ENCODE results near the gene SATB2.

SATB2 gene

DNA sequence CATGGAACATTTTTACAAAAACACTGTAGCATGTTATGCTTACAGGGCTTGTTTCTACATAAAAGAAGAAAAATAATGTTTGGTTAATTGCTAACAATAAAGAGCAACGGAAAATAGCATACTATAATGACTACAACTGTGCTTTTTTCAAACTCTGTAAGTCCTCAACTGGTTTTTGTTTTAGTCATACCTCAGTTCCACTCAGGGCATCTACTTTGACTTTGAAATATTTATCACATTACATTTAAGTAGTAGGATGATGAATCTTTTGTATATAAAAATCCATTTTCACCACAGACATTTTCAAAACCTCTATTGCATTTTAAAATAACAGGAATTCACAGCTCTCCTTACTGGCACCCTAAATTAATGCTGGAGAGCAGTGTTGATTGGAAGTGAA, 8.3 kb downstream of the SATB2 start:
- no peak overlapping the region for H3K27ac ChIP-seq

DNA sequence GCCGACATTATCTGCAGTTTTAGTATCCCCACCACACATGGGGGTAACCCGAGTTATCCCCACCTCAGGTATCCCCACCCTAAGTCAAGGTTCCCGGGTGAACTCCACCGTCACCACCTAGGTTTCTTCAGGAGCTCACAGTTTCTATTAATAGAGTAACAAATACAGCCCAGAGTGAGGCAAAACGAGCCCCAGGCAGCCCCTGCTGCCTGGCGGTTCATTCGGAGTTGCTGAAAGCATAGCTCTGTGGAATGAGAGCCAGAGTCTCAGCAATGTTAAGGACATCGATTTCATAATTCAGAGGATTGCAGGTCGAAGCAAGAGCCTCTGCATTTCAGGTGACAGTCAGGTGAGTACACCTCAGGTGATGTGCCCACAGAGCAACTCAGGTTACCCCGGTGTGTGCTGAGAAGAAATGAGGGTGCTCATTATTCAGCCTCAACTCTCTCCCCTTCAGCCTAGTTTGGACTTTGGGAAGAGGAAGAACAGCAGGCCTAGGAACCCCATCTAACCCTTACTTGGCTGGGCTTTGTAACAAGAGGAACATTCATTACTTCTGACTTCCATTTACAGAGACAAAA, 10.7 kb downstream of the SATB2 start:
- H3K27ac ChIP-seq, result no peak overlapping the region
- TF ChIP-seq ZFX (IDR thresholded peaks at IDR 0.05; ENCODE audit: borderline replicate concordance), result no peak
- TF ChIP-seq, protein P1, sequence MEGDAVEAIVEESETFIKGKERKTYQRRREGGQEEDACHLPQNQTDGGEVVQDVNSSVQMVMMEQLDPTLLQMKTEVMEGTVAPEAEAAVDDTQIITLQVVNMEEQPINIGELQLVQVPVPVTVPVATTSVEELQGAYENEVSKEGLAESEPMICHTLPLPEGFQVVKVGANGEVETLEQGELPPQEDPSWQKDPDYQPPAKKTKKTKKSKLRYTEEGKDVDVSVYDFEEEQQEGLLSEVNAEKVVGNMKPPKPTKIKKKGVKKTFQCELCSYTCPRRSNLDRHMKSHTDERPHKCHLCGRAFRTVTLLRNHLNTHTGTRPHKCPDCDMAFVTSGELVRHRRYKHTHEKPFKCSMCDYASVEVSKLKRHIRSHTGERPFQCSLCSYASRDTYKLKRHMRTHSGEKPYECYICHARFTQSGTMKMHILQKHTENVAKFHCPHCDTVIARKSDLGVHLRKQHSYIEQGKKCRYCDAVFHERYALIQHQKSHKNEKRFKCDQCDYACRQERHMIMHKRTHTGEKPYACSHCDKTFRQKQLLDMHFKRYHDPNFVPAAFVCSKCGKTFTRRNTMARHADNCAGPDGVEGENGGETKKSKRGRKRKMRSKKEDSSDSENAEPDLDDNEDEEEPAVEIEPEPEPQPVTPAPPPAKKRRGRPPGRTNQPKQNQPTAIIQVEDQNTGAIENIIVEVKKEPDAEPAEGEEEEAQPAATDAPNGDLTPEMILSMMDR (IDR thresholded peaks at IDR 0.05), result no peak

More for the DNA sequence above, 8.3 kb downstream of the SATB2 start:
- TF ChIP-seq ZFX (IDR thresholded peaks at IDR 0.05; ENCODE audit: borderline replicate concordance), result no peak
- TF ChIP-seq, protein P1 (IDR thresholded peaks at IDR 0.05), result no peak

DNA sequence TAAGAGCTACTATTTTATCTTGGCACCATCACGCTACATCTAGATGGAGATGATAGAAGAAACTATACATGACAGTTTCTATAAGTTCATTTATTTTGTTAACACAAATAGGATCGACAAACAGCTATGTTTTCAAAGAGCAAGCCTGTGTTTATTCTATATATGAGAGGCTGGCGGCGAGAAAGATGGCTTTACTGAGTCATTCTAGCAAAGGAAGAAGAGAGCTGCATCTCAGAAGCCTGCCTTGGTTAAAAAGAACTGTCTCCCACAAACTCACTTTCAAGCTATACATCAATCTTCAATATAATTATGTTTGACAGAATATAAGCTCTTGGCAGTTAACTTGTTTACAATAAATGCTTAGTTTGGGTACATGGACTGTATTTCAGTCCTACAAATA, 13.0 kb downstream of the SATB2 start:
- TF ChIP-seq, protein P1 (IDR thresholded peaks at IDR 0.05), result no peak
- TF ChIP-seq ZFX (IDR thresholded peaks at IDR 0.05; ENCODE audit: borderline replicate concordance), result no peak
- H3K27ac ChIP-seq, result no peak overlapping the region

DNA sequence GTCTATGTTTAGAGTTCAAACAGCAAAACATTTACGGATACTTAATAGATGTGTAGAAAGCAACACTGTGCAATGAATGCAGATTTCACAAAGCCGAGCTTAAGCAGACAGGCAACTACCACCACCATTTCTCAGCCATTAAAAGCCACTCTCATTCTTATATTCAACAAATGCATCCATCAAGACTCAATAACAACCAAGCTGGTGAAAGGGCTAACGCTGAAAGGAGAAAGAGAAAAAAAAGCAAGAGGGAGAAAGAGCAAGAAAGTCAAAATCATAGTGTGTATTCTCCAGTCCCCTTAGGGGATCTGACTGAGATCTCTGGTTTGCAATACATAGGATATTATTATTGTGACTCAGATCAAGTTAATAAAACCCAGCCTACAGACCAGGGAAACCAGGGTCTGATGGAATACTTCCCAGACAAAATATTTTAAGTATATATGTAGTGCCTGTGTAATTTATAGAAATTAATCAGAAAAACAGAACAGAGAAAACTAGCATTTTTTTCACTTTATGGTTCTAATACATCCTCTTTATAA, 14.1 kb downstream of the SATB2 start:
- TF ChIP-seq, protein P1 (IDR thresholded peaks at IDR 0.05), result no peak
- no peak for TF ChIP-seq ZFX (IDR thresholded peaks at IDR 0.05; ENCODE audit: borderline replicate concordance)
- no peak overlapping the region for H3K27ac ChIP-seq

DNA sequence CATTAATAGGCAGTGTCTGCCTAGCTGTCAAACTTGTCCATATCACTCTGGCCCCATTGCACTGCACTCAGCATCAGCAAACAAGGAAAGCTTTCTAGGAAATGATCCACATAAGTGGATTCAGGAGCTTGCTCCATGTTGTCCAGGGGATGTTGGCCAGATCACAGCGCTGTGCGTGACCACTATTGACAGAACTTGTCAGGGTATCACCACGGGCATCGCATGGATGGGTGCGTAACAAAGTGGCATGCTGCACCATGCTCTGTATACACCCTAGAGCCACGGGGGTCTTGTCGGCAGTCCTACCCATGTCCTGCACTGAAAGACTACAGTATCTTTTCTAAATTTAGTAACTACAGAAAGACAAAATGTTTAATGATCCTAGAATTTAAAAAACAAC, 15.6 kb downstream of the SATB2 start:
- H3K27ac ChIP-seq, result no peak overlapping the region
- TF ChIP-seq, protein P1 (IDR thresholded peaks at IDR 0.05), result no peak
- no peak for TF ChIP-seq ZFX (IDR thresholded peaks at IDR 0.05; ENCODE audit: borderline replicate concordance)

DNA sequence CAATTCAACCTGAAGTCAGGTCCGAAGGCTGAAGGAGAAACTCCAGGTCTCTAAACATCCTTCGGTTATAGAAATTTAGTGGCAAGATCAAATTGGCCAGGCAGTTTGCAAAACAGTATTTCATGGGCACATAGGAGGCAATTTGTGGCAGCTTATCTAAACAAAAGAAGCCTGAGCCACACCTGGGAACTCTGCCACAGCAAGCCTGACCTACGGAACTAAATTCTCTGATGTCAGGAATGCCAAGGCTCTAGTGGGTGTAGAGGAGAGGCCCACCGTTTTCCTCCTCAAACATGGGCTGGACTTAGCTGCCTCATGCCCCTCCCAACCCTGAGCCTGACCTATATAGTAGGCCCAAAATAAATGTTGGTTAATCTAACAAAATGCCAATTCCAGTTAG, 16.0 kb downstream of the SATB2 start:
- TF ChIP-seq, protein P1 (IDR thresholded peaks at IDR 0.05), result no peak
- TF ChIP-seq ZFX (IDR thresholded peaks at IDR 0.05; ENCODE audit: borderline replicate concordance), result no peak
- H3K27ac ChIP-seq, result no peak overlapping the region

DNA sequence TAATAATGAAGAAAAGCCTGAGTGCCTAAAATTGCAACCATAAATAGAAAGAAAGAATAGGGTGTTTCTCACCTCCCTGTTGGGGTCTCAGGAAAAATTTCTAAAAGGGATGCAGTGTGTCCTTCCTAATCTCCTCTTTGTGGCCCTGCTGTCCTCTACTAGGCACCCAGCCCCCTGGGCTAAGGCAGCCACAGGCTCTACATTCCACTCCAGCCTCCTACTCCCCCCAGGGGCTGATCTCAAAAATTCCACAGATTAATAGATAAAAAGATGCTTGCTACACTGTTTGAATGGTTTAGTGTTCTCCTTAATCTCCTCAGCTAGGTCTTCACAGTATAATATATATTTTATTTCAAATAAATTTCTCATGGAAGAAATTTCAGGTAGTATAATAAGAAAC, 17.6 kb downstream of the SATB2 start:
- TF ChIP-seq ZFX (IDR thresholded peaks at IDR 0.05; ENCODE audit: borderline replicate concordance), result no peak
- TF ChIP-seq, protein P1 (IDR thresholded peaks at IDR 0.05), result no peak
- H3K27ac ChIP-seq, result no peak overlapping the region
